Stimulated activated CD4-positive, alpha-beta T cell treated with anti-CD3 and anti-CD28 coated beads, Interleukin-1b, Interleukin-23, amount 100 ng/mL, for 24 hours (primary cell): ENCODE data around the gene PTPRT.

Experiments used
- DNase-seq, 4 experiments: peaks; one replicate each; pipeline ENCODE4 v3.0.0-alpha.2; 2020; ENCODE audit warnings: low read depth in 4 of 4, low spot score in 1 of 4

The PTPRT gene

DNA sequence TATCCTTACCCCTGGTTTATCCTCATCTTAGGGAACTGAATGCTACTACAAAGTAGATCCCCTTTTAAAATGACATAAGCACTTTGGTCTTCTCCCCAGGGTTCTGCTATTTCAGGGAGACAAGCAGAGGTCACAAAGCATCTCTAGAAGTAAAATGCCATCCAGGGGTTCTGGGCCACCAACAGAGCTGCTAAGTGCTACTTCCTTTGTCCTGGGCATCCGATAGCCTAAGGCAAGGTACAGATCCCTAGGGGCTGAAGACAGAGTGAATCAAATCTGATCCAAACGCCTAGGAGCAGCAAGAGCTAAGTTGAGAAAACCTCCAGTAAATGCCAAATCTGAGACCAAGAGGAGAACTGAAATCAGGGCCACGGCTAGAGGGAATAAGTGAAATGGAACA, 161.2 kb downstream of the PTPRT start:
- DNase-seq, result no peak

- no peak for DNase-seq
These were observed 165.9 kb downstream of the PTPRT start for GRCh38 chr20:43023836-43024235.

GRCh38 chr20:43022568-43022967, 167.1 kb downstream of the PTPRT start:
- no peak for DNase-seq

- DNase-seq, result no peak
These were observed 167.6 kb downstream of the PTPRT start for GRCh38 chr20:43022081-43022480.

GRCh38 chr20:43017241-43018030, 172.3 kb downstream of the PTPRT start:
- no peak for DNase-seq

DNA sequence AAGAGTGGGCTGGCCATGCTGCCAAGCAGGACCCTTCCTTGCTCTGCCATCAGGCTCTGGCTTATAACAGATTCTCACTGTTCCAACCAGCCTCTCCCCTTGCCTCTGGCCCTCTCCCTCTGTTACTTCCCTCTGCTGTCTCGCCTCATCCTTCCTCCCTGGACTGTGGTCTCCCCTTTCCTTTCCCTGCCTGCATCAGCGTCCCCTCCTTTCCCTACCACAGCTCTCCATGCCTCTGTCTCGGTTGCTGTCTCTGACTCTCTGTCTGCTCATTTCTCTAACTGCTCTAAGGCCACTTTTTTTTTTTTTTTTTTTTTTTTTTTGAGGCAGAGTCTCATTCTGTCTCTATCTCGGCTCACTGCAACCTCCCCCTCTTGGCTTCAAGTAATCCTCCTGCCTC, 173.4 kb downstream of the PTPRT start:
- no peak for DNase-seq

- no peak for DNase-seq
These were observed 174.1 kb downstream of the PTPRT start for GRCh38 chr20:43015566-43015965.

- no peak for DNase-seq
These were observed 175.5 kb downstream of the PTPRT start for GRCh38 chr20:43014206-43014605.

DNA sequence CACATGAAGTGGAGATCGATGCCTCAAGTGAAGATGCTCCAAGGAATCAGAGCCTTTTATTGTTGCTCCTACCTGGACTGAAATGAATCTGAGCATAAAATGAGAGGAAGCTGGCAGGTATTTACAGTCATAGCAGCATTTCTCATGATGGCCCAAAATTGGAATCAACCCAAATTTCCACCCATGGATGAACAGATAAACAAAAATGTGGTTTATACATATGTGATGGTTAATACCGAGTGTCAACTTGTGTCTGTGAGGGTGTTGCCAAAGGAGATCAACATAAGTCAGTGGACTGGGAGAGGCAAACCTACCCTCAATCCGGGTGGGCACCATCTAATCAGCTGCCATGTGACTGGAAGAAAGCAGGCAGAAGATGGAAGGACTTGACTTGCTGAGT, 178.2 kb downstream of the PTPRT start:
- DNase-seq, result no peak

DNA sequence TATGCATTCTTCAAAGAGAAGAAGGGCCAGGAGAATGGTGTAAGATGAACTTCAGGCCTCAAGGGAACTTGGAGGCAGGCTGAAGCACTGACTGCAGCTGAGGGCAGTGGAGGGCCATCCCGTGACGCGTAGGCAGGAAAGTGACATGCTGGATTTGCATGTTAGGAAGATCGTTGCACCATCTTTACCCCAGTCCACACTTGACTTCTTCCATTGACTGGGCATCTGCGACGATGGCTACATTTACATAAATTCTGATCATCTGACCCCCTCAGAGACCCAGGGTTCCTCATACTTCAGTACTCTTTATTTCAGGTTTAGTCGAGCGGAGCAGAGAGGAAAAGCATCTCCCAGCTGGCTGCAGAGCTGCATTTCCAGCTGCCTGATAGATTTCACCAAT, 180.2 kb downstream of the PTPRT start:
- DNase-seq, result no peak

DNA sequence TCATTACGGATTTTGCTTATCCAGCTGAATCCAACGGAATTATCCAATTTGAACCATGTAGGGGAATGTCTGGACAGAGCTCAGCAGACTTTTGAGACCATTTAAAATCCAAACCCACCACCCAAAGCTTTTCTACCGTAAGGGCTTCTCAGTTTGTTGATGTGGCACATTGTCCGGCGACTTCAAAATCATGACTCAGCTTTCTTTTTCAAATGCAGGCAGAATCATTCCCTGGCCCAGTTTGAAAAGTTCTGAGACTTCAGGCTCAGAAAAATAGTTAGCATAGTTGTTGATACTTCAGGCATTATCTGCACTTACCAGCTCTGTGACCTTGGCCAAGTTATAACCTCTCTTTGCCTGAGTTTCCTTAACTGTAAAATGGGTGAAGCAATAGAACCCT, 182.2 kb downstream of the PTPRT start:
- DNase-seq, result no peak

- no peak for DNase-seq
These were observed 182.9 kb downstream of the PTPRT start for GRCh38 chr20:43006651-43007375.

- no peak for DNase-seq
These were observed 186.3 kb downstream of the PTPRT start for GRCh38 chr20:43003318-43003944.

DNA sequence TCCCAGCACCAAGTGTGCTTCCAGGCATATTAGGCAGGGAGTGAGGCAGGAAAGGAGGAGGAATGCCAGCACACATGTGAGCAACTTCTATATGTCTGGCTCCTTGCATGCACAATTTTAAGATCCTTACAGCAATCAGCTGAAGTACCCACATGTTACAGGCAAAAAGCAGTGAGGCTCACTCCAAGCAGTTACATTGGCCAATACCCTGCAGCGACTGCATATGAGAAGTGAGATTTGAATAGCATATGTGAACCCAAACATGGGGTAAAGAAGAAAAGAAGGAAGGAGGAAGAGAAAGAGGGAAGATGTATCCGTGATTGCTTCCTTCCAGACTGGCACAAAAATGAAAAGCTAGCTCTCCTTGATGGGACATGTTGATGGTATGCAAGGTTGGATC, 193.6 kb downstream of the PTPRT start:
- no peak for DNase-seq

DNA sequence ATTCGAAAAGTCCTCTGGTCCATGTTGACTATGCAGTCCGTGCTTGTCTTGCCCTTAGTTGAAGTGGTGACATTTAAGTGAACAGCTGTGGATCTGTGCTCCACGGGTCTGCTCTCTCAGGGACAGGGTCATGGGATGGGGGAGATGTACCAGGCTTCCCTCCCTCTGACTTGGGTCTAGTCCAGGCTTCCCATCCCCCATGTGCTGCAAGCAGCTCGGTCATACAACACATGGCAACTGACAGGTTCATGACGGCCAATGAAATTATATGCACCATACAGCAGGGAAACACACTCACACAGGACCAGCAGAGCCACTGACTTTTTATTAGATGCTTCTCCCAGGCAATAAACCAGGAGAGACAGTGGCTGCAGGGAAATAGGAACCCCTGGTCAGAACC, 201.4 kb downstream of the PTPRT start:
- DNase-seq, result no peak

DNA sequence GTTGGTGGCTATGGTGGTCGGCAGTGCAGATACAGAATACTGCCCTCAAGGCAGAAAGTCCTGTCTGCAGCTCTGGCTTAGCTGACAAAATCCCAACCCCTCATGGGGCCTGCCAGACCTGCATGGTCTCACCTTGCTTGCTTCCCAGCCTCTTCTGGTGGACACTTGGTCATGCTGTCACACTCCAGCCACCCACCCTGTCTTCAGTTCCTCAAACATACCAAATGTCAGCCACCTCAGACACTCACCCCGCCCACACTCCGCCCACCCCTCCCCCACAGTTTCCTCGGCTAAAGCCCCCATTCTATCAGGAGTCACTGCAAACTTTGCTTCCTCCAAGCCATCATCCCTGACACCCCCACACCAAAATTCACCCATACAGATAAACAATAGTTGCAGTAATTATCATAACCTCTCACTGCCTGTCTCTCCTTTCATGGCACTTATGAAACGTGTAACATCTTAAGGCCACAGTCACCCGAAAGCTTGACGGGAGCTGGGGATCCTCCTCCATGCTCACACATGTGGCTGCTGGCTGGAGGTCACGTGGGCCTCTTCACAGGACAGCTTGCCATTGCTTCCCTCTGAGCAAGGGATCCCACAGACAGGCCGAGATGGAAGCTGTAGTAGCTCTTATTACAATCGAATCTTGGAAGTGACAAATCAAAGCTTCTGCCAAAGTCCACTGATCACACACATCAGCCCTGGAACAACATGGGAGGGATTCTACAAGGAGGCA, 202.2 kb downstream of the PTPRT start:
- DNase-seq, result no peak

DNA sequence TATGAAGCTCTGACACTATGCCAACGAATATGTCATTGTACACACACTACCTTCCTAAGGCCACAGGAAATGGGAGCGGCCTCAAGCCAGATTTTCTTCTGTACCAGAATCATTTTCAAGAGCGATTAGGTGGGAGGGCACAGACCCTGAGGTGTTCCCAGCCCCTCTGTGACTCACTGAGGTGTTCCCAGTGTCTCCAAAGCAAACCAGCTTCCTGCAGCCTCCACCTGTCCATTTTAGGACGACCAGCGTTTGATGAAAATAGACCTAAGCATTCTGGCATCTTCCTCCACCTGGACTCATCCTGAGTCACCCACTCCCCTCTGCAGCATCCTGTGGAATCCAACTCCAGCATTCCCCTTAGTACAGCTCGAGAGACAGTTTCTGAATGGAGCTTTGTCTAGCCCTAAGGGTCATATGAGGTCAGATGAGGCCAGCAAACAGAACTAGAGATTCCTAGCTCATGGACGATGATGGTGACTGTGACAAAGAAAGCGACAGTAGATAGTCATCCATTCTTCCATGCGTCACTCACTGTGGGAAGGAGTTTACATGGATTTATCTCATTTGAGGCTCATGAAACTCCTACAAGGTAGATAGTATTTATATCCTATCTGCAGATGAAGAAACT, 203.4 kb downstream of the PTPRT start:
- DNase-seq, result no peak

DNA sequence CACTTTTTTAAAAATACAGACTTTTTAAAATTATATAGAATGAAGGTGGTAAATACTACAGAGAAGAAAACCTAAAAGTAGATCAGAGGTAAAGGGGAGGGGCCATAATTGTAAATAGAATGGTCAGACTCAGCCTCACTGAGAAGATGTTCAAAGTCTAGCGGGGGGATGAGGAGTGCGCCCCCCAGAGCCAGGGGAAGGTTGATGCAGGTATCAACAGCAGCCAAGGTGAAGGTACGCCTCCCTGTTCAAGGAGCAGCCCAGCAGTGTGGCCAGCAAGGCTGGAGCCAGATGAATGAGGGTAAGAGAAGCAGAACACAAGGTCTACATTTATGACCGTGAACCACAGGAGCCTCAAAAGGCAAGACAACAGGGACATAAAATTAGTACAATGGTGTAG, 204.1 kb downstream of the PTPRT start:
- DNase-seq, result no peak

DNA sequence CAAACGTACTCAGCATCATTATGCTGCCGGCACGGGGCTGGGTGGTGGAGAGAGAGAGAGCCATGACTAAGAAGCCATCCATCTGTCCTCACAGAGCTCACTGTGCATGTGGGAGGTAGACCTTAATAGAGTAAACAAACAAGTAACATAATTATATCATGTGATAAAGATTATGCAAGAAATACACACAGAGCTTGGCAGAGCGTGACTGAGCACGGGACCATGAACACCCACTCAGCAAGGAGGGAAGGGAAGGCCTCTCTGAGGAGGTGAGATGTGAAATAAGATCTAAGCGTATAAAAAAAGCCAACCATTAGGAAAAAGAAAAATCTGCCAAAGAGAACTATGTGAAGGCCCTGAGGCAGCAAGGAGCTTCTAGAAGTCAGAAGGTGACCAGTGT, 207.5 kb downstream of the PTPRT start:
- DNase-seq, result no peak

DNA sequence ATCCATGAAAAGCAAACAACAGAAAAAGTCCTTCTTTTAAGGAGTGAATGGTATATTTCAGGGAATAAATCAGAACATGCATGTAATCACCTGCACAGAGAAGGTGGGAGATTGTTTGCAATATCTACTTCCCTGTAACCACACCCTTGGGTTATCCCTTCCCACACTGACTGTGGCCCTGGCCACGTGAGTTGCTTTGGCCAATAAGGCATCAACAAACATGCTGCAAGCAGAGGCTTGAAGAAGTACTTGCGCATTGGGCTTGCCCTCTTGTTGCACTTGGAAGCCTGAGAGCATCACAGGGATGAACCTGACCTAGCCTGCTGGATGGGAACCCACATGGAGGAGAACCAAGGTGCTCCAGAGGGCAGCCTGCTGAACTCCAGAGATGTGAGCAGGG, 208.5 kb downstream of the PTPRT start:
- no peak for DNase-seq

- DNase-seq, result no peak
These were observed 210.0 kb downstream of the PTPRT start for GRCh38 chr20:42979720-42980119.
